SW 1271 (cell line): ENCODE results near the gene VPS8.

Source experiments
- DNase-seq, 2 experiments: peaks; one replicate each; lab custom pipeline; 2025; lab: John Stamatoyannopoulos, UW

The VPS8 gene

GRCh38 chr3:185089343-185089742 is 277.4 kb downstream of the VPS8 start:
- no peak for DNase-seq

- no peak for DNase-seq
These were observed 277.8 kb downstream of the VPS8 start for GRCh38 chr3:185089751-185090150.

- DNase-seq: no peak
These were observed 278.8 kb downstream of the VPS8 start for GRCh38 chr3:185090811-185091210.

GRCh38 chr3:185093116-185093515 is 281.1 kb downstream of the VPS8 start:
- no peak for DNase-seq

GRCh38 chr3:185094697-185095096 is 282.7 kb downstream of the VPS8 start:
- no peak for DNase-seq
